AG09319 (cell line): Measurements from ENCODE around the gene PLAA.

Experiments
- DNase-seq: peaks from one replicate; pipeline ENCODE4 v3.0.0-alpha.2; 2010; ENCODE audit warnings: low read depth; ENCODE audit errors: extremely low read depth
- TF ChIP-seq, protein P1 (sequence below): IDR thresholded peaks from 2 replicates; pipeline ENCODE4 v1.5.1; 2011; ENCODE audit warnings: low read depth, mild to moderate bottlenecking, inconsistent platforms, low read length, moderate library complexity

Gene PLAA

DNA sequence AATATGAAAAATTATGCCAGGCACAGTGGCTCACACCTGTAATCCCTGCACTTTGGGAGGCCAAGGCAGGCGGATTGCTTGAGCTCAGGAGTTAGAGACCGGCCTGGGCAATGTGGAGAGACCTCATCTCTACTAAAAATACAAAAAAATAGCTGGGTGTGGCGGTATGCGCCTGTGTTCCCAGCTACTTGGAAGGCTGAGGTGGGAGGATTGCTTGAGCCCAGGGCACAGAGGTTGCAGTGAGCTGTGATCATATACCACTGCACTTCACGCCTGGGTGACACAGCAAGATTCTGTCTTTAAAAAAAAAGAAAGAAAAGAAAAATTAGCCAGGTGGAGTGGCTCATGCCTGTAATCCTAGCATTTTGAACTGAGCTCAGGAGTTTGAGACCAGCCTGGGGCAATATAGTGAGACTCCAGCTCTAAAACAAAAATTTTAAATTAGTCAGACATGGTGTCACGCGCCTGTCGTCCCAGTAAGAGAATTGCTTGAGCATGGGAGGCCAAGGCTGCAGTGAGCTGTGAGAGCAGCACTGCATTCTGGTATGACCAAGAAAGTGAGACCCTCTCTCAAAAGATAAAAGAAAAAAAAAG is 18.0 kb downstream of the PLAA start:
- no peak for DNase-seq
- TF ChIP-seq, protein P1, sequence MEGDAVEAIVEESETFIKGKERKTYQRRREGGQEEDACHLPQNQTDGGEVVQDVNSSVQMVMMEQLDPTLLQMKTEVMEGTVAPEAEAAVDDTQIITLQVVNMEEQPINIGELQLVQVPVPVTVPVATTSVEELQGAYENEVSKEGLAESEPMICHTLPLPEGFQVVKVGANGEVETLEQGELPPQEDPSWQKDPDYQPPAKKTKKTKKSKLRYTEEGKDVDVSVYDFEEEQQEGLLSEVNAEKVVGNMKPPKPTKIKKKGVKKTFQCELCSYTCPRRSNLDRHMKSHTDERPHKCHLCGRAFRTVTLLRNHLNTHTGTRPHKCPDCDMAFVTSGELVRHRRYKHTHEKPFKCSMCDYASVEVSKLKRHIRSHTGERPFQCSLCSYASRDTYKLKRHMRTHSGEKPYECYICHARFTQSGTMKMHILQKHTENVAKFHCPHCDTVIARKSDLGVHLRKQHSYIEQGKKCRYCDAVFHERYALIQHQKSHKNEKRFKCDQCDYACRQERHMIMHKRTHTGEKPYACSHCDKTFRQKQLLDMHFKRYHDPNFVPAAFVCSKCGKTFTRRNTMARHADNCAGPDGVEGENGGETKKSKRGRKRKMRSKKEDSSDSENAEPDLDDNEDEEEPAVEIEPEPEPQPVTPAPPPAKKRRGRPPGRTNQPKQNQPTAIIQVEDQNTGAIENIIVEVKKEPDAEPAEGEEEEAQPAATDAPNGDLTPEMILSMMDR = no peak

DNA sequence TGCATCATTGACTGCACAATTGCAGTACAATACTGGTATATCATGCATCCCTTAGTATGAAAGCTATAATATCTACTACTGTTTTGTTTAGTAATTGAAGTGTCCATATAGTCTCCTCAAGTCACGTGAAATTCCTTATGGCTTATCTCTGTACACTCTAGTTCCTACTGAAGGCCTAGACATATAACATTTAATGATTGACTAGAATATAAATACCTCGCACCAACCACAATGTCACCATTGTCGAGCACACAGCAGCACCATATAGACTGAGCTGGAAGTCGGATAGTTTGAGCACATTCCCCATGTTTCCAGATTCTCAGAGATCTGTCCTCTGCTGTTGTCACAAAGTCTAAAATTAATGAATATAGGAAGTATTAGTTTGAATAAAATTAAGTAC is 21.4 kb downstream of the PLAA start:
- DNase-seq = no peak
- TF ChIP-seq, protein P1 = no peak

DNA sequence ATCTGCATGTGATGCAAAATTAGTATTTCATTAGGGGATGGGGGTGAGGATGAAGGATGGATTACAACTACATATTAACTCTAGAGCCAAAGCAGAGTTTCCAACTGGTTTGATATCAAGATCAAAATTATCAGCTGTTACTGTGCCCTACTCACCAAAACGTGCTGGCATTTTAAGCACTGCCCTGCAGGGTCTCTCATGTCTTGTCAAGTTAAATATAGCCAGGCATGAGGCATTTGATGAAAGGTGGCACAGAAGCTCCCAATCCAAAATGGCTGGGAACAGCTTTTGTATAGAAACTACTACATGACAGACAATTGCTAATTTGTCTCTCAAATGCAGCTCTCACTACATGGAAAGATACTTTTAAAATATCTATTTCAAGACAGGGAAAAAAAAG is 27.3 kb downstream of the PLAA start:
- no peak for DNase-seq
- TF ChIP-seq, protein P1 = no peak

DNA sequence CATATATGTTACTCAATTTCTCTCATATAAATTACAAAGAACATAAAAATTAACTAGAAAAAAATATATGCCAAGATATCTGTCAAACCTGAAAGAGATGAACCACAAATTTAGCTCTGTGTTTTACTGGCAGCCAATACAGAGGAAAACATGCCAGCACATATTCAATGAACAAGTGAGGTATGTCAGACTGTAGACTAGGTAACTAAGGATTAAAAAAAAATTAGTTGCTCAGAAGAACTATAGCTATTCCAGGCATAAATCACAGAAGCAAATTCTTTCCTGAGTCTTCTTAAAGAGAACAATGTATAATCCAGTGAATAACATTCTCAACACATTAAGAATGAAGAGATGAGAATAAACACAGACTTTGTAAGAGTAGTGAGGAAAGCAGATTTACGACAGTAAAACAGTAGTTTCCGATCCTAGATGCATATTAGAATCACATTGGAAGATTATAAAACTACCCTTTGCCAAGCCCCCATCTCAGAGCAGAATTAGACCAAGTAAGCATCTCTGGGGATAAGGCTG is 33.8 kb downstream of the PLAA start:
- TF ChIP-seq, protein P1 = no peak
- no peak for DNase-seq

DNA sequence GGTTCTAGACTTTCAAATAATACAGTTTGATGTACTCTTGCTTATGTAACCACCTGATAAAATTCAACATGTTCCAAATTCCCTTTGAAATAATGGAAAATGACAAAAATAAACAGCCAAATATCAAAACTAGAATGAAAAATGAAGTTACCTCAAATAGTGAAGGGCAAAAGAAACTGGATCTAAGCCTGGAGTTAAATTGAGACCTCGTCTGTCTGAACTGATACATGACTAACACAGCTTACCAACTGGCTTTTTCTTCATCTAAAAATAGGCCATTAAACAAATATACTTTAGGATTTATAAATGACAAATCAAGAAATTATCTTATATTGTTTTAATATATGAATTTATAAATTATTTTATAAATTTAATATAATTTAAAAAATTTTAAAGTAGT is 42.4 kb downstream of the PLAA start:
- TF ChIP-seq, protein P1 = no peak
- DNase-seq = no peak

DNA sequence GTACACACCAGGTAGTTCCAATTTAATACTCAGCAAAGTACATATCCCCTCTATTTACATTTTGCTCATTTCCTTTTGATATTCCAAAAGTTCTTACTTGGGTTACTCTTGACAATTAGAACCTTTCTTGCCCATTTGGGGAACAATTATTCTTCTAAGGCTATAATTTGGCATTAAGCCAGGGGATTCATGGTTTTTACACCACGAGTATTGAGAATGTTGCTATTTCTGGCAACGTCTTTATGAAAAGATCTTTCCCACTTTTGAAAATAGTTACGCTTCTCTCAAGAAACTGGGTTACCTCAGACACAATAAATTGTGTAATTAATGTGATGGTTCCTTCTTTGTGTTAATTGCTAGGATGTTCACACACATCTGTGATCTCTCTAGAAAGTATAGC is 43.0 kb downstream of the PLAA start:
- TF ChIP-seq, protein P1 = no peak
- DNase-seq = no peak

DNA sequence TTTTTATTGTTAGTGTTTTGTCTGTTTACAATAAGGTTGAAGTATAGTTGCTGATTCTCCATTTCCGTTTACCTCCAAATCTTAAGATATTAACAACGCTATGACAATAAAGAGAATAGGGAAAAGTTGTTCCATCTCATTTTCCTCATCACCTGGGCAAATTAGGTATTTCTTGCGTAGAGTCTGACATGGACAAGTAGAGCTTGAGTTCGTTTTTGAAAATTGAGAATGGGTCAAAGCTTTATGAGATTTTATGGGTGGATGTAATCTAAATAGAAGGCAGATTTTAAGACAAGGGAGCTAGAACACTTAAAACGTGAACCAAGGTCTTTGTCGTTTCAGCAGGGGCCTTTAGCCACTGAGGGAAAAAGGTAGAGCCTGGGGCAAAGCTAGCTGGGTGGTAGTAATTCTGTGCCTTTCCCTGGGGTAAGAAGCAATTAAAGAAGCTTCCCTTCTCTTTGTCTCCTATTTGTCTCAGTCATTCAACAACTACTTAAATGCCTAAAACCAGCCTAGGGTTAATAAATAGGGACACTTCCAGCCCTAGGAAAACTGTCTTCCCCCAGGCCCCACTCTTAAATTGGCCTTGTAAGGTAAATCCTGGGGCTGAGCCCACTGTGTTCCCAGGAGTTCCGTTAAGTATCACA is 53.9 kb downstream of the PLAA start:
- no peak for DNase-seq
- TF ChIP-seq, protein P1 = no peak
